Loucy (cell line): Measurements from ENCODE around the gene CAMK2D.

Experiments used
- EZH2phosphoT487 ChIP-seq: fragments of 200-600 bp; IDR thresholded peaks from 2 replicates; pipeline ENCODE4 v1.6.1; 2018; ENCODE audit warnings: antibody characterized with exemption, mild to moderate bottlenecking, moderate library complexity, borderline replicate concordance
- TF ChIP-seq, protein P1 (sequence below): fragments of 200-600 bp; sonication (generic); conservative IDR thresholded peaks from 2 replicates; pipeline ENCODE4 v1.5.1; 2014; ENCODE audit warnings: mild to moderate bottlenecking, antibody characterized with exemption, low read length

DNA sequence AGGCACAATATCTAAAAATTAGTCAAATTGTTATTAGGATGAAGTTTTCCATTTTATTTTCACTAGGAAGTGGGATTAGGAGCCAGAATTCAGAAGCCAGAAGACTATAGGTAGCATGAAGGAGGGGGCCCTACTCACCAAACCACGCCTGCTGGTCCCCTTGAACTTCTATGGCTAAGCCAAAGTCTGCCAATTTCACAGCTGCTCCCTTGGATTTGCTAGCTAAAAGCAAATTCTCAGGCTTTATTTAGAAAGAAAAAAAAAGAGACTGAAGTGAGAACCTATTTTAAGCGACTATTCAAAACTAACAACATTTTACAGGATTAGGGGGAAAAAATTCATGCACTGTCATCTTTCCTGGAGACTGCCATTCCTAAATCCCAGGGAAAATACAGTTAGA lies 224.3 kb downstream of the CAMK2D start:
- TF ChIP-seq, protein P1, sequence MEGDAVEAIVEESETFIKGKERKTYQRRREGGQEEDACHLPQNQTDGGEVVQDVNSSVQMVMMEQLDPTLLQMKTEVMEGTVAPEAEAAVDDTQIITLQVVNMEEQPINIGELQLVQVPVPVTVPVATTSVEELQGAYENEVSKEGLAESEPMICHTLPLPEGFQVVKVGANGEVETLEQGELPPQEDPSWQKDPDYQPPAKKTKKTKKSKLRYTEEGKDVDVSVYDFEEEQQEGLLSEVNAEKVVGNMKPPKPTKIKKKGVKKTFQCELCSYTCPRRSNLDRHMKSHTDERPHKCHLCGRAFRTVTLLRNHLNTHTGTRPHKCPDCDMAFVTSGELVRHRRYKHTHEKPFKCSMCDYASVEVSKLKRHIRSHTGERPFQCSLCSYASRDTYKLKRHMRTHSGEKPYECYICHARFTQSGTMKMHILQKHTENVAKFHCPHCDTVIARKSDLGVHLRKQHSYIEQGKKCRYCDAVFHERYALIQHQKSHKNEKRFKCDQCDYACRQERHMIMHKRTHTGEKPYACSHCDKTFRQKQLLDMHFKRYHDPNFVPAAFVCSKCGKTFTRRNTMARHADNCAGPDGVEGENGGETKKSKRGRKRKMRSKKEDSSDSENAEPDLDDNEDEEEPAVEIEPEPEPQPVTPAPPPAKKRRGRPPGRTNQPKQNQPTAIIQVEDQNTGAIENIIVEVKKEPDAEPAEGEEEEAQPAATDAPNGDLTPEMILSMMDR: no peak
- no peak for TF ChIP-seq EZH2phosphoT487
